Testis (tissue), 3 donors: ENCODE measurements around the gene GPR63. TPM values are rescaled to one million over a fixed set of nuclear protein-coding genes. Genes with fewer than 3 reads are reported as not detected.

Experiments
- DNase-seq: peaks from one replicate; pipeline ENCODE4 v3.0.0-alpha.2; 2019
- H3K27ac ChIP-seq, 2 donors: fragments of 200-600 bp; sonication (generic); one replicate each; pipeline ENCODE4 v1.5.1; 2019
- H3K27me3 ChIP-seq: fragments of 200-600 bp; sonication (generic); one replicate; pipeline ENCODE4 v1.5.1; 2019
- H3K36me3 ChIP-seq: fragments of 200-600 bp; sonication (generic); one replicate; pipeline ENCODE4 v1.5.1; 2017; ENCODE audit warnings: low read depth; ENCODE audit errors: missing control alignments
- H3K4me1 ChIP-seq: fragments of 200-600 bp; sonication (generic); one replicate; pipeline ENCODE4 v1.5.1; 2019
- H3K4me3 ChIP-seq, 2 donors: fragments of 200-600 bp; sonication (generic); one replicate each; pipeline ENCODE4 v1.5.1; 2017 to 2019
- H3K9me3 ChIP-seq: fragments of 200-600 bp; sonication (generic); one replicate; pipeline ENCODE4 v1.5.1; 2017
- POLR2A ChIP-seq: fragments of 450-650 bp; IDR thresholded peaks from one replicate; pipeline ENCODE4 v1.6.1; 2017; ENCODE audit warnings: antibody characterized with exemption, mild to moderate bottlenecking, moderate library complexity
- WGBS, 2 donors: methylation state at CpG; one replicate each; pipeline ENCODE4 v1.1.5; 2018; 5-methylcytosine and 5-hydroxymethylcytosine counted together
- intact Hi-C: fragments of 100-400 bp; cut with DNase I; formaldehyde crosslinking; loops from one replicate; pipeline ENCODE4 v1.15.1; 2023; ENCODE audit warnings: low total_unique reads
- polyA plus RNA-seq: library from polyadenylated mRNA; stranded (reverse); fragments of 350-450 nt; fragmentation: Illumina TruSeq; extraction: RNeasy Lipid Tissue Mini Kit (QIAGEN cat#74804); gene quantifications from one replicate; pipeline ENCODE4 v1.2.3, GENCODE V29; 2014; ENCODE audit warnings: low read depth, low replicate concordance; ENCODE audit not compliant: insufficient read depth
- total RNA-seq, 2 donors: library from RNA; depleted of rRNA; stranded (reverse); fragments of >200 nt; gene quantifications; one replicate each; pipeline ENCODE4 v1.2.3, GENCODE V29; 2016
- TF ChIP-seq, protein P1 (sequence below), 3 experiments: fragments of 450-650 bp in 2 of 3; fragments of 200-600 bp in 1 of 3; sonication (generic) in 1 of 3; IDR thresholded peaks; one replicate each; pipeline ENCODE4 v1.5.1; 2016 to 2019; ENCODE audit warnings: antibody characterized with exemption in 3 of 3, mild to moderate bottlenecking in 2 of 3, moderate library complexity in 1 of 3

GPR63 gene
- total and polyA plus RNA-seq, 3 donors from 2014 or later: 4.3 to 6.3 (median 4.6) TPM

DNA sequence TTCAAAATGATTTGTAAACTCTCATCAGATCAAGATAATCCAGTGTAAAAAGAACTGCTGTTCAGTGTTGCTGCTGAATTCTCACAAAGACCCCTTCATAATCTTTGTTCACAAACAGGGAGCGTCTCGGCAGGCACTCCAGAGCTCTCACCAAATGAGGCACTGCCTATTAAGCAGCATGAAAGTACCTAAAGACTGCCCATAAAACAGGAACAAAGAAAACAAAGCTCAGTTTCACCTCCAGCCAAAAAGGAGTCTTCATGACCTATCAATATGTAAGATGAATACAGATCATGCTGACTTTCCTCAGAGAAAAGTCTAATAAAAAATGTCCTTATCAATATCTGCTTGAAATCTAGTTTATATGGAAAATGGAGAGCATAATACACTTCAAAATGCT lies 41.8 kb downstream of the GPR63 start:
- Histone ChIP-seq H3K36me3 (no peaks in the 10 kb centered on the region), H3K4me3 (no peak overlapping the region), H3K4me1 (no peaks in the 10 kb centered on the region), H3K9me3 (no peaks in the 10 kb centered on the region), H3K27ac (no peak overlapping the region), H3K27me3 (no peaks in the 10 kb centered on the region)
- no peak for DNase-seq
- no peak for TF ChIP-seq POLR2A
- TF ChIP-seq, protein P1, sequence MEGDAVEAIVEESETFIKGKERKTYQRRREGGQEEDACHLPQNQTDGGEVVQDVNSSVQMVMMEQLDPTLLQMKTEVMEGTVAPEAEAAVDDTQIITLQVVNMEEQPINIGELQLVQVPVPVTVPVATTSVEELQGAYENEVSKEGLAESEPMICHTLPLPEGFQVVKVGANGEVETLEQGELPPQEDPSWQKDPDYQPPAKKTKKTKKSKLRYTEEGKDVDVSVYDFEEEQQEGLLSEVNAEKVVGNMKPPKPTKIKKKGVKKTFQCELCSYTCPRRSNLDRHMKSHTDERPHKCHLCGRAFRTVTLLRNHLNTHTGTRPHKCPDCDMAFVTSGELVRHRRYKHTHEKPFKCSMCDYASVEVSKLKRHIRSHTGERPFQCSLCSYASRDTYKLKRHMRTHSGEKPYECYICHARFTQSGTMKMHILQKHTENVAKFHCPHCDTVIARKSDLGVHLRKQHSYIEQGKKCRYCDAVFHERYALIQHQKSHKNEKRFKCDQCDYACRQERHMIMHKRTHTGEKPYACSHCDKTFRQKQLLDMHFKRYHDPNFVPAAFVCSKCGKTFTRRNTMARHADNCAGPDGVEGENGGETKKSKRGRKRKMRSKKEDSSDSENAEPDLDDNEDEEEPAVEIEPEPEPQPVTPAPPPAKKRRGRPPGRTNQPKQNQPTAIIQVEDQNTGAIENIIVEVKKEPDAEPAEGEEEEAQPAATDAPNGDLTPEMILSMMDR (IDR thresholded peaks at IDR 0.05): no peak
- intact Hi-C loops: no loop called here
- WGBS, 2 donors: 86 to 89% methylated on average over 2 of the region's 2 CpGs

- no peak overlapping the region for H3K27ac ChIP-seq
- 77 to 96% methylated on average over 1 of the region's 1 CpG for WGBS, 2 donors
- no peak overlapping the region for H3K4me3 ChIP-seq
- no peak for TF ChIP-seq POLR2A
- TF ChIP-seq, protein P1 (IDR thresholded peaks at IDR 0.05): no peak
- intact Hi-C loops: no loop called here
- no peak for DNase-seq
- no peaks in the 10 kb centered on the region for H3K4me1 ChIP-seq
- no peaks in the 10 kb centered on the region for H3K36me3 ChIP-seq
- no peaks in the 10 kb centered on the region for H3K27me3 ChIP-seq
- no peaks in the 10 kb centered on the region for H3K9me3 ChIP-seq
These were observed 42.3 kb downstream of the GPR63 start for GRCh38 chr6:96794980-96795379.

DNA sequence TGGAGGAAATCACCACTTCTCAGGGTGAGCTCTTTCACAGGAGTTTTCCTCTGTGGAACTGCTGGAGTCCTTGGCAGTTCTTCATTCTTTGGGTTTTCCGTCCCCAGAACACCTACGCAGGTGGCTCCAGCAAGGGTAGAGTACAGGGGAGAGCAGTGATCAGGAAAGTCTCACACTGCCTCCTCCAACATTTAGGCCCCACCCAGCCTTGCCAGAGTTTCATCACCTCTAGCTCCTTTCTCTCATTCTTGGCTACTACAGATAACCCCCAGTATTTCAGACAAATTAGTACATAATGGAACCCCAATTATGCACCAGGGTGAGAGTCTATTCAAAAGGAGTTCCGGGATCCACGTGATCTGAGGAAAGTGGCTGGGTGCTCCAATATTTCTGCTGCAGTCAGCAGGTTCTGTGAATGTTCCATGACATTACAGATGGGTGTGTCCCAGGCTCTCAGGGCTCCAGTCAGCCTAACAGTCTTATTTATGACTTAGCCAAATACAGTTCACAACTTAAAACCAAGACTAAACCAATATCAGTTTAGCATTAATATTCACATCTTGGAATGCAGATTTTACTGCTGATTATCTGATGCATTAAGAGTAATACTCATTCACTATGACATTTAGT lies 44.6 kb downstream of the GPR63 start:
- DNase-seq: no peak
- TF ChIP-seq, protein P1 (IDR thresholded peaks at IDR 0.05): no peak
- no peak for TF ChIP-seq POLR2A
- Histone ChIP-seq H3K4me3 (no peak overlapping the region), H3K9me3 (no peaks in the 10 kb centered on the region), H3K4me1 (no peaks in the 10 kb centered on the region), H3K27me3 (no peaks in the 10 kb centered on the region), H3K36me3 (no peaks in the 10 kb centered on the region), H3K27ac (no peak overlapping the region)
- intact Hi-C loops: no loop called here
- WGBS, 2 donors: 86 to 96% methylated on average over 4 of the region's 4 CpGs

DNA sequence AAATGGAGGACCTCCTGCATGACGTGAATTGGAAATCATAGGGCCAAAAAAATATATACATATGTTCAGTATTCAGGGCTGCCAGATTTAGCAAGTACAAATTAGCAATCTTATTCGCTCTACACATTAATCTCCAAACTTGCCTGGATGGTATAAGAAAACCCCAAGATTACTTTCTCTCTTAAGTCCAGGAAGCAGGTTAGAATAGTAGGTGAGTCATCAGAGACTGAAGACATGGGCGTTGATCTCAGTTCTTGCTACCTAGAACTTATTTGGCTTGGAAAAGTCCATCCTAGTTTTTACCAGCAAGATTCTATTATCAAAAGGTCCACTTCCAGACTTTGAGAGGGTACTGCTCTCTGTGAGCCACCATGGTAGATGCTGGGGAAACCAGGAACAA lies 47.4 kb downstream of the GPR63 start:
- 81 to 83% methylated on average over 3 of the region's 3 CpGs for WGBS, 2 donors
- DNase-seq: no peak
- intact Hi-C loops: no loop called here

More for the DNA sequence above, 47.4 kb downstream of the GPR63 start:
- H3K9me3 ChIP-seq: no peaks in the 10 kb centered on the region
- no peak overlapping the region for H3K4me3 ChIP-seq
- H3K27ac ChIP-seq: no peak overlapping the region
- no peaks in the 10 kb centered on the region for H3K4me1 ChIP-seq
- no peaks in the 10 kb centered on the region for H3K36me3 ChIP-seq
- H3K27me3 ChIP-seq: no peaks in the 10 kb centered on the region
- TF ChIP-seq, protein P1 (IDR thresholded peaks at IDR 0.05): no peak
